Stimulated activated CD8-positive, alpha-beta memory T cell treated with anti-CD3 and anti-CD28 coated beads, Interleukin-2, amount 100 ng/mL, for 1 hour (primary cell): ENCODE measurements around the gene KCTD20.
"Not testable (repeated sequence)": the region's sequence is repeated elsewhere in the genome, so short reads cannot be mapped to it uniquely, and the experiment has no call there.

Experiments used
- DNase-seq, 2 donors: peaks; one replicate each; pipeline ENCODE4 v3.0.0-alpha.2; 2020; ENCODE audit warnings: low read depth in 2 of 2

The KCTD20 gene

GRCh38 chr6:36444470-36444869 lies 1.7 kb downstream of the KCTD20 start:
- no peak for DNase-seq

GRCh38 chr6:36445621-36446020 lies 2.8 kb downstream of the KCTD20 start:
- no peak for DNase-seq

- DNase-seq = not testable (repeated sequence)
Observed at GRCh38 chr6:36449173-36449572, 6.4 kb downstream of the KCTD20 start.

- DNase-seq = not testable (repeated sequence)
Observed at GRCh38 chr6:36452897-36453296, 10.1 kb downstream of the KCTD20 start.

GRCh38 chr6:36455486-36456027 lies 12.8 kb downstream of the KCTD20 start:
- no peak for DNase-seq

- no peak for DNase-seq
Observed at GRCh38 chr6:36459501-36459900, 16.7 kb downstream of the KCTD20 start.

GRCh38 chr6:36460916-36461315 lies 18.1 kb downstream of the KCTD20 start:
- no peak for DNase-seq

- DNase-seq = no peak
Observed at GRCh38 chr6:36461646-36462045, 18.8 kb downstream of the KCTD20 start.

GRCh38 chr6:36463676-36464075 lies 20.9 kb downstream of the KCTD20 start:
- DNase-seq = no peak

GRCh38 chr6:36464233-36464632 lies 21.4 kb downstream of the KCTD20 start:
- no peak for DNase-seq

GRCh38 chr6:36467625-36468024 lies 24.8 kb downstream of the KCTD20 start:
- DNase-seq = no peak

GRCh38 chr6:36469148-36469661 lies 26.4 kb downstream of the KCTD20 start:
- no peak for DNase-seq

GRCh38 chr6:36469946-36470345 lies 27.1 kb downstream of the KCTD20 start:
- DNase-seq = no peak

- no peak for DNase-seq
Observed at GRCh38 chr6:36478051-36478526, 35.3 kb downstream of the KCTD20 start.

- DNase-seq = no peak
Observed at GRCh38 chr6:36479256-36479655, 36.5 kb downstream of the KCTD20 start.

- DNase-seq = not testable (repeated sequence)
Observed at GRCh38 chr6:36483326-36483725, 40.5 kb downstream of the KCTD20 start.

- no peak for DNase-seq
Observed at GRCh38 chr6:36484736-36485135, 41.9 kb downstream of the KCTD20 start.

GRCh38 chr6:36487698-36488097 lies 44.9 kb downstream of the KCTD20 start:
- no peak for DNase-seq

GRCh38 chr6:36488221-36488620 lies 45.4 kb downstream of the KCTD20 start:
- no peak for DNase-seq

- DNase-seq = no peak
Observed at GRCh38 chr6:36489426-36489825, 46.6 kb downstream of the KCTD20 start.

- DNase-seq = no peak
Observed at GRCh38 chr6:36491378-36491965, 48.7 kb downstream of the KCTD20 start.

GRCh38 chr6:36492092-36492491 lies 49.3 kb downstream of the KCTD20 start:
- DNase-seq = no peak

GRCh38 chr6:36492621-36493020 lies 49.8 kb downstream of the KCTD20 start:
- DNase-seq = no peak

- no peak for DNase-seq
Observed at GRCh38 chr6:36493319-36493718, 50.5 kb downstream of the KCTD20 start.
